Mucosa of descending colon (tissue), 3 donors: ENCODE results near the gene CLEC4M. TPM values are rescaled to one million over a fixed set of nuclear protein-coding genes. Genes with fewer than 3 reads are reported as not detected.
"Not testable (repeated sequence)": the region's sequence is repeated elsewhere in the genome, so short reads cannot be mapped to it uniquely, and the experiment has no call there.

Experiments used
- ATAC-seq: fragments of 200-7000 bp; cut with Tn5 transposase; one replicate; pipeline ENCODE4 v1.9.1; 2020; ENCODE audit warnings: mild to moderate bottlenecking, moderate library complexity
- DNase-seq, 3 donors: peaks; one replicate each; pipeline ENCODE4 v3.0.0-alpha.2; 2020
- H3K36me3 ChIP-seq: fragments of 200-600 bp; one replicate; pipeline ENCODE4 v1.8.0; 2021; ENCODE audit warnings: low read depth, mild to moderate bottlenecking
- H3K4me1 ChIP-seq: fragments of 200-600 bp; one replicate; pipeline ENCODE4 v1.8.0; 2021; ENCODE audit warnings: low read depth, mild to moderate bottlenecking
- H3K4me3 ChIP-seq: fragments of 200-600 bp; one replicate; pipeline ENCODE4 v1.8.0; 2021; ENCODE audit warnings: mild to moderate bottlenecking
- H3K9me3 ChIP-seq: fragments of 200-600 bp; one replicate; pipeline ENCODE4 v1.8.0; 2021; ENCODE audit warnings: mild to moderate bottlenecking
- CTCF ChIP-seq: fragments of 200-600 bp; IDR thresholded peaks from one replicate; pipeline ENCODE4 v1.8.0; 2022; ENCODE audit warnings: antibody characterized with exemption, mild to moderate bottlenecking
- intact Hi-C, 2 donors: fragments of 100-400 bp; cut with DNase I in 1 of 2; cut with micrococcal nuclease in 1 of 2; formaldehyde crosslinking; loops; one replicate each; pipeline versions ENCODE4 v1.11.0 to v1.11.1; 2022; cut with DNase I, micrococcal nuclease
- total RNA-seq, 3 donors: library from RNA; stranded (reverse); fragmentation: NEBNext Ultra II Directional in 2 of 3; extraction: Animal tissue kit (Norgen Biotek cat#: 25700) in 2 of 3; gene quantifications; one replicate each; pipeline versions ENCODE4 v1.2.1 to v1.2.4, GENCODE V29; 2021 to 2023
- donor health status: DM: no; HTN: no; CAD: no; lungs with moderate emphysema.
- donor health status: DM: no; HTN: no; CAD: no.
- donor health status: DM: no; HTN: yes; CAD: no.

The CLEC4M gene
- total RNA-seq, 3 donors from 2014 or later, result not detected

- Histone ChIP-seq H3K36me3 (no peaks in the 10 kb centered on the region), H3K9me3 (peaks cover 1% of the 10 kb centered on the region), H3K4me1 (no peaks in the 10 kb centered on the region), H3K4me3 (no peak overlapping the region)
- no peak for DNase-seq
- ATAC-seq, result peak; percentile 34
- no peak for TF ChIP-seq CTCF
- intact Hi-C loops, result no loop called here
These were observed 11.8 kb upstream of the CLEC4M start for GRCh38 chr19:7751157-7751783.

- no peak for ATAC-seq
- Histone ChIP-seq H3K4me1 (no peaks in the 10 kb centered on the region), H3K9me3 (peaks cover 28% of the 10 kb centered on the region), H3K36me3 (no peaks in the 10 kb centered on the region), H3K4me3 (no peak overlapping the region)
- TF ChIP-seq CTCF, result no peak
- DNase-seq, result no peak
- intact Hi-C loops, result no loop called here
These were observed 6.8 kb upstream of the CLEC4M start for GRCh38 chr19:7756258-7756657.

GRCh38 chr19:7757358-7757757 lies 5.7 kb upstream of the CLEC4M start:
- TF ChIP-seq CTCF, result no peak
- no peaks in the 10 kb centered on the region for H3K36me3 ChIP-seq
- peaks cover 28% of the 10 kb centered on the region for H3K9me3 ChIP-seq
- ATAC-seq (no peak), DNase-seq (no peak)
- no peak overlapping the region for H3K4me3 ChIP-seq
- no peaks in the 10 kb centered on the region for H3K4me1 ChIP-seq
- intact Hi-C loops, result no loop called here

GRCh38 chr19:7759156-7759555 lies 3.9 kb upstream of the CLEC4M start:
- no peaks in the 10 kb centered on the region for H3K4me1 ChIP-seq
- H3K4me3 ChIP-seq, result no peak overlapping the region
- no peak for ATAC-seq
- H3K36me3 ChIP-seq, result no peaks in the 10 kb centered on the region
- intact Hi-C loops, result no loop called here
- no peak for DNase-seq
- TF ChIP-seq CTCF, result no peak
- peaks cover 28% of the 10 kb centered on the region for H3K9me3 ChIP-seq

- Histone ChIP-seq H3K36me3 (no peaks in the 10 kb centered on the region), H3K4me3 (no peak overlapping the region), H3K4me1 (no peaks in the 10 kb centered on the region), H3K9me3 (peaks cover 3% of the 10 kb centered on the region)
- ATAC-seq, result no peak
- TF ChIP-seq CTCF, result no peak
- intact Hi-C loops, result no loop called here
- no peak for DNase-seq
These were observed 653 bp downstream of the CLEC4M start for GRCh38 chr19:7763696-7764095.

GRCh38 chr19:7764157-7764556 lies 1.1 kb downstream of the CLEC4M start:
- DNase-seq, H3K4me3 ChIP-seq, ATAC-seq, intact Hi-C loops, H3K4me1 ChIP-seq, H3K36me3 ChIP-seq, H3K9me3 ChIP-seq: not testable (repeated sequence)

- ATAC-seq, H3K4me1 ChIP-seq, H3K9me3 ChIP-seq, DNase-seq, H3K36me3 ChIP-seq, intact Hi-C loops, H3K4me3 ChIP-seq: not testable (repeated sequence)
These were observed 2.0 kb downstream of the CLEC4M start for GRCh38 chr19:7765043-7765442.
